ENCODE measurements around the gene TMEM238. TPM values are rescaled to one million over a fixed set of nuclear protein-coding genes. Genes with fewer than 3 reads are reported as not detected.

TMEM238 gene
- total RNA-seq, 2 donors from 2014 or later: 12.5 to 53.4 TPM

DNA sequence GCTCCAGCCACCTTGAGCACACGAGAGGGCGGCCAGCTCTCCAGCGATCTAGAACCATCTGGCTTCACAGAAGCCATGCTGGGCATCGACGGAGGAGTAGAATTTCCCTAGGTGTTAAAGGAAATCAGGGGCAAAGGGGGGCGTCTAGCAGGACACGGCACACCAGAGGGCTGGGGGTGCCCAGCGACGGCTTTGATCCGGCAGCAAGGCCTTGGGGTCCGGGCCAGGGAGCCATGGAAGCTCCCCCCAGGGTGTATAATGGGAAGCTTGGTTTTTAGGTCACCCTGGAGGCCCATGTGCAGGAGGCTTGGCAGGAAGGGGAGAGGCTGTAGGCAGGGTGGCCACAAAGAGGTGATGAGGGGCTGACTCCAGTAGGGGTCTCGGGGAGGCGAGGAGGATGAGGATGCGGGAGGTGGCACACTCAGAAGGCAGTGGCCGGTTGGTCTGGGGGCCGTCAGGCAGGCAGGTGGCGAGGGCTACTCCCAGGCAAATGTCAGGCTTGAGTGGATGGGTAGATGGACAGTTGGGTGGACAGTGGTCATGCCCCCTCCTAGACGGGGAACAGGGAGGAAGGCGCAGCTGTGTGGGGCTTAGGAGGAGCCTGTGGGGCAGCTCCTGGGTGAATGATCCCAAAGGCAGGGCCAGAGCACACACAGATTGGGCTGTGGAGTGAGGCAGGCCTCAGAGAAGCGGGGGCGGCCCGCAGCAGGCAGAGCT is 38.8 kb downstream of the TMEM238 start:
- TF ChIP-seq, protein P1, sequence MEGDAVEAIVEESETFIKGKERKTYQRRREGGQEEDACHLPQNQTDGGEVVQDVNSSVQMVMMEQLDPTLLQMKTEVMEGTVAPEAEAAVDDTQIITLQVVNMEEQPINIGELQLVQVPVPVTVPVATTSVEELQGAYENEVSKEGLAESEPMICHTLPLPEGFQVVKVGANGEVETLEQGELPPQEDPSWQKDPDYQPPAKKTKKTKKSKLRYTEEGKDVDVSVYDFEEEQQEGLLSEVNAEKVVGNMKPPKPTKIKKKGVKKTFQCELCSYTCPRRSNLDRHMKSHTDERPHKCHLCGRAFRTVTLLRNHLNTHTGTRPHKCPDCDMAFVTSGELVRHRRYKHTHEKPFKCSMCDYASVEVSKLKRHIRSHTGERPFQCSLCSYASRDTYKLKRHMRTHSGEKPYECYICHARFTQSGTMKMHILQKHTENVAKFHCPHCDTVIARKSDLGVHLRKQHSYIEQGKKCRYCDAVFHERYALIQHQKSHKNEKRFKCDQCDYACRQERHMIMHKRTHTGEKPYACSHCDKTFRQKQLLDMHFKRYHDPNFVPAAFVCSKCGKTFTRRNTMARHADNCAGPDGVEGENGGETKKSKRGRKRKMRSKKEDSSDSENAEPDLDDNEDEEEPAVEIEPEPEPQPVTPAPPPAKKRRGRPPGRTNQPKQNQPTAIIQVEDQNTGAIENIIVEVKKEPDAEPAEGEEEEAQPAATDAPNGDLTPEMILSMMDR (IDR thresholded peaks at IDR 0.05): no peak
- TF ChIP-seq POLR2A (IDR thresholded peaks at IDR 0.05): no peak
- H3K4me1 ChIP-seq: peaks cover 13% of the 10 kb centered on the region
- no peak overlapping the region for H3K27ac ChIP-seq
- H3K9me3 ChIP-seq: no peaks in the 10 kb centered on the region
- H3K27me3 ChIP-seq: no peaks in the 10 kb centered on the region
- intact Hi-C loops (cut with DNase I): no loop called here
- WGBS, 2 donors: 89 to 90% methylated on average over 22 of the region's 22 CpGs
- ATAC-seq (no peak), DNase-seq (no peak)
- peaks cover 0 to 1% of the 10 kb centered on the region in 2 donors for H3K36me3 ChIP-seq (replicated peaks in 1 of 2; ENCODE audit: insufficient read depth in 1 of 2, low read depth in 2 of 2)
- no peak overlapping the region for H3K4me3 ChIP-seq

DNA sequence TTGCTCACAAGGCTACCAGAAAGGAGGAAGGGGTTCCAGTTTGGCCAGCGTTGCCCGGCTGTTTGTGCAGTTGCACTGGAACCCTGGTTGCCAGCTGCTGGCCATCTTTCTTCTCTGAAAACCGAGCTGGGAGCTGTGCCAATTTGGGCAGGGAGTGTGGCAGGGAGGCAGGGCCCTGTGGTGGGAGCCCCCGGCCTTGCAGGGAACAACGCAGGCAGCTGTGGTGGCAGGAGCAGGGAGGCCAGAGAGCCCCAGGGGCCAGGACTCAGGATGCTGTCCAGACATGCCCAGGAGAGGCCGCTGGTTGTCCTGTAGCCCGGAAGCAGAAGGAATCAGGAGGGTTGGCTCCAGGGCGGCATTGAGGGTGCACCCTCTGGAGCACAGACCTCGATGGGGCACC is 39.6 kb downstream of the TMEM238 start:
- DNase-seq (no peak), ATAC-seq (no peak)
- Histone ChIP-seq H3K9me3 (no peaks in the 10 kb centered on the region), H3K4me3 (no peak overlapping the region), H3K27me3 (no peaks in the 10 kb centered on the region), H3K4me1 (peaks cover 16% of the 10 kb centered on the region), H3K27ac (no peak overlapping the region), H3K36me3 (replicated peaks in 1 of 2; ENCODE audit: insufficient read depth in 1 of 2, low read depth in 2 of 2) (peaks cover 0 to 1% of the 10 kb centered on the region in 2 donors)
- intact Hi-C loops (cut with DNase I): no loop called here
- 84 to 90% methylated on average over 2 to 9 of the region's 9 CpGs for WGBS, 2 donors
- TF ChIP-seq POLR2A (IDR thresholded peaks at IDR 0.05): no peak

DNA sequence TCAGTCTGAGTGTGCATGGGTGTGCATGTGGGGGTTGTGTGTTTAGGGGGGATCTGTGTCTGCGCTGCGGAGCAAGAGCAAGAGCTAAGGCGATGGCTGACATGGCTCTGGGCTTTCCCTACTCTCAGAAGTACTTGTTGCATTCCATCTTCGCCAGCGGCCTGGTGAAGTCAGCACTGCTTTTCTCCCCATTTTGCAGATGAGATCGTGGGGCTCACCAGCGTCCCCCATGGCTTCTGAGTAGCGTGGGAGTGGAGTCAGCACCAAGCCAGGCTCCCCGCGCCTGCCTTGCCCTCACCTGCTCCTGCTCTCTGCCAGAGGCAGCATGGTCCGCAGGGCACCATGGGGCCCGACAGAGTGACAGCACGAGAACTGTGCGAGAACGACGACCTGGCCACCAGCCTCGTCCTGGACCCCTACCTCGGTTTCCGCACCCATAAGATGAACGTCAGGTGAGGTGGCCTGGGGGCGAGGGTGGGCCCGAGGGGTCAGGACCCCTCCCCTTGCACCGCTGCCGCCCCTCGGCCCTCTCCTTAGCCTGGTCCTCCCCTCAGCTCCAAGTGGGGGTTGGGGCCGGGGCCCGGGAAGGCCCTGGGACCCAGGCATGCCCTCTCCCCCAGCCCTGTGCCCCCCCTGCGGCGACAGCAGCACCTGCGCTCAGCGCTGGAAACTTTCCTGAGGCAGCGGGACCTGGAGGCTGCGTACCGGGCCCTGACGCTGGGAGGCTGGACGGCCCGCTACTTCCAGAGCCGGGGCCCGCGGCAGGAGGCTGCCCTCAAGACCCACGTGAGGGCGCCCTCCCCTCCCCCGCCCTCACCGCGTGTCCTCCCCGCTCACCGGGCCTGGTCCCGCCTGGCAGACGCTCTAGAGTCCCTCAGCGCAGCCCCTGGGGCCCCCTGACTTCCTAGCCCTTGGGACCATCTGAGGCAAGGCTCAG is 42.2 kb downstream of the TMEM238 start:
- no peaks in the 10 kb centered on the region for H3K36me3 ChIP-seq (replicated peaks in 1 of 2; ENCODE audit: insufficient read depth in 1 of 2, low read depth in 2 of 2)
- H3K4me3 ChIP-seq: no peak overlapping the region
- intact Hi-C loops (cut with DNase I): no loop called here
- ATAC-seq (no peak), DNase-seq (no peak)
- peaks cover 26% of the 10 kb centered on the region for H3K4me1 ChIP-seq
- no peaks in the 10 kb centered on the region for H3K27me3 ChIP-seq
- H3K27ac ChIP-seq: no peak overlapping the region
- WGBS, 2 donors: 84 to 86% methylated on average over 12 to 35 of the region's 50 CpGs
- no peaks in the 10 kb centered on the region for H3K9me3 ChIP-seq
- no peak for TF ChIP-seq POLR2A (IDR thresholded peaks at IDR 0.05)
- TF ChIP-seq, protein P1 (IDR thresholded peaks at IDR 0.05): no peak

- Histone ChIP-seq H3K9me3 (no peaks in the 10 kb centered on the region), H3K4me1 (peaks cover 26% of the 10 kb centered on the region), H3K4me3 (peak overlapping the region in 1 of 2 donors; percentile 98), H3K36me3 (replicated peaks in 1 of 2; ENCODE audit: insufficient read depth in 1 of 2, low read depth in 2 of 2) (no peaks in the 10 kb centered on the region), H3K27me3 (no peaks in the 10 kb centered on the region), H3K27ac (peak overlapping the region in 2 of 4 donors; percentile 95)
- DNase-seq: peak; percentile 75 to 83 (median 78)
- 2 to 3% methylated on average over 6 to 12 of the region's 15 CpGs for WGBS, 2 donors
- ATAC-seq: no peak
- intact Hi-C loops (cut with DNase I): no loop called here
- TF ChIP-seq POLR2A (IDR thresholded peaks at IDR 0.05): no peak
These were observed 42.9 kb downstream of the TMEM238 start for GRCh38 chr19:55341171-55341588.

GRCh38 chr19:55340784-55341147 is 43.3 kb downstream of the TMEM238 start:
- Histone ChIP-seq H3K4me1 (peaks cover 26% of the 10 kb centered on the region), H3K36me3 (replicated peaks in 1 of 2; ENCODE audit: insufficient read depth in 1 of 2, low read depth in 2 of 2) (no peaks in the 10 kb centered on the region), H3K27me3 (no peaks in the 10 kb centered on the region), H3K4me3 (peak overlapping the region in 1 of 2 donors; percentile 98), H3K9me3 (no peaks in the 10 kb centered on the region), H3K27ac (peak overlapping the region in 3 of 4 donors; percentile 3 to 95 (median 95))
- WGBS, 2 donors: 0 to 2% methylated on average over 24 of the region's 24 CpGs
- DNase-seq: peak in 3 of 4 donors; percentile 20 to 37 (median 23)
- intact Hi-C loops (cut with DNase I): no loop called here
- TF ChIP-seq POLR2A (IDR thresholded peaks at IDR 0.05): no peak
- TF ChIP-seq, protein P1 (IDR thresholded peaks at IDR 0.05): no peak
- ATAC-seq: no peak
